T follicular helper cell (primary cell): ENCODE measurements around the gene KLHDC3.

Experiments used
- DNase-seq: peaks from one replicate; pipeline ENCODE4 v3.0.0-alpha.2; 2020; ENCODE audit warnings: low read depth
- total RNA-seq, 2 experiments: gene quantifications; one replicate each; lab custom pipeline; 2026; lab: John Stamatoyannopoulos, UW

KLHDC3 gene, protein sequence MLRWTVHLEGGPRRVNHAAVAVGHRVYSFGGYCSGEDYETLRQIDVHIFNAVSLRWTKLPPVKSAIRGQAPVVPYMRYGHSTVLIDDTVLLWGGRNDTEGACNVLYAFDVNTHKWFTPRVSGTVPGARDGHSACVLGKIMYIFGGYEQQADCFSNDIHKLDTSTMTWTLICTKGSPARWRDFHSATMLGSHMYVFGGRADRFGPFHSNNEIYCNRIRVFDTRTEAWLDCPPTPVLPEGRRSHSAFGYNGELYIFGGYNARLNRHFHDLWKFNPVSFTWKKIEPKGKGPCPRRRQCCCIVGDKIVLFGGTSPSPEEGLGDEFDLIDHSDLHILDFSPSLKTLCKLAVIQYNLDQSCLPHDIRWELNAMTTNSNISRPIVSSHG
- 54.9 to 86.3 reads per million in 2 experiments for total RNA-seq

- DNase-seq: peak; percentile 98
These were observed at the start of gene KLHDC3, which contains the start of gene MEA1 for GRCh38 chr6:43013843-43014433. Gene KLHDC3 (plus strand): TSS chr6:43014249. CDS start chr6:43017193, 2,944 bp downstream. Gene MEA1 (minus strand): TSS chr6:43013946. CDS start chr6:43013813, 133 bp downstream.

- no peak for DNase-seq
These were observed 47.5 kb upstream of the KLHDC3 start for GRCh38 chr6:42966571-42966970.

DNA sequence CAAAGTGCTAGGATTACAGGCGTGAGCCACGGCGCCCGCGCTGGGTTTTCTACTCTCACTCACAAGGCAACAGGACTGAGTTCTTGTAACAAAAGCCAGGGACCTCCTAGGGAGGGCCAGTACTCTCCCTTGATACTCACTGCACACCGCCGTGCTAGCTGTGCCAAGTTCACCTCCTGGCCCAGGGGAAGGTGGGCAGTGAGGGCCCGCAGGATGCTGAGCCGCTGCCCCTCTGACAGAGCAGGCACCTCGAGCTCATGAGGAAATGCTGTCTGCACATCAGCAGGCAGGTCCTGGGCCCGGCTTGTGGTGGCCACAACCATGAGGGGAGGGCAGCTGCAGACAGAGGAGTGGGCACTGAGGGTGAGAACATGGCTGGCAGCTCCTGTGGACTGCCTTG is 46.8 kb upstream of the KLHDC3 start:
- no peak for DNase-seq

DNA sequence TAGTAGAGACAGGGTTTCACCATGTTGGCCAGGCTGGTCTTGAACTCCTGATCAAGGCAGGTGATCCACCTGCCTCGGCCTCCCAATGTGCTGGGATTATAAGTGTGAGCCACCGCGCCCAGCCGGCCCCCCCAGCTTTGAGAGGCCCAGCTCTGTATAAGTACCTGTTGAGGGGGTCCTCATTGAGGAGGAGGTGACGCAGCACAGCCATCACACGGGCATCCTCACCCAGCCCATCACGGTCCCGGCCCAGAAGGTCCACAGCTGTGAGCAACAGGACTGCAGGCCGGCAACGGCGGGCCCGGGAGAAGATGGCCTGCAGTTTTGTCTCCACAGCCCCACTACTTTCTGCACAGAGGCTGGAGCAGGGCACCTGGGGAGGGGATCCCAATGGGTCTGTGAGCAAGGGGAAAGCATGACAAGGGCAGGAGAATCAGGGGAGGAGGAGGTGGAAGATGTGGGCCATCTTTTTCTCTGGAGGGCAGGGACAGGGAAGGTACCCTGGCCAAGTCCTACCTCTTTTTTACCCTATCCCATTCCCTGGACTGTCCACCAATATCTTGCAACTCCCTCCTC is 45.8 kb upstream of the KLHDC3 start:
- DNase-seq: no peak

DNA sequence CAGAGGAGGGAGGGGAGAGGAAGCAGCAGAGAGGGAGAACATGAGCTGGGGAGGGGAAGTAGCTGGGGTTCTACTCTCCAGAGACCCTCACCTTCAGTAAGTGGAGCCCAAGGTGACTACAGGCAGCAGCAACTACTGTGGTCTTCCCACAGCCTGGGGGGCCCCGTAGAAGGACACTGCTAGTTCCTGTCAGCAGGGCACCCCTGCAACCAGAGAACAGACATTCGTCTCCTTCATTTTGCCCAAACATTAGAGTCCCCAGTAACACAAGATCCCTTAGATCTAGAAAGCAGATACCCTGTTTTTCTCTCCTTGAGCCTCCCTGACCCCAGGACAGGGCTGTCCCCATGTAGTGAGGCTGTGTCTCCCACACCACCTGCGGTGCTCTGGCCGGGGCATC is 45.3 kb upstream of the KLHDC3 start:
- DNase-seq: no peak

DNA sequence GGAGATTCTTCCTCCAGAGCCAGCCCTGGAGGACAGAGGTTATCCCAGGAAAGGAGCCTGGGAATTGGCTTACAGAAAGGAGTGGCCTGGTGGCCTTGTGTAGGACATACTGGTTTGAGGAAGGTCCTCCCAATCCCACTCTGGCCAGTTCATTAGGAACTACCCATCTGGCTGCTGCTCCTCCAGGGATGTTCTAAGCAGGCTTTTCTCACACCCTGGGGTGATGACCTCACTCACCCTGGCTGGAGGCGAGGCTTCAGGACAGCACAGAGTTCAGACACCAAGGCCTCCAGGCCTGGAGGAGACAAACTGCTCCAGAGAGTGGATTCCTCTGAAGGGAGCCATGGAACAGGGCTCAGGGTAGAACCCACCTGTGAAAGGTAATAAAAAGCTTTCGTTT is 44.6 kb upstream of the KLHDC3 start:
- no peak for DNase-seq

DNA sequence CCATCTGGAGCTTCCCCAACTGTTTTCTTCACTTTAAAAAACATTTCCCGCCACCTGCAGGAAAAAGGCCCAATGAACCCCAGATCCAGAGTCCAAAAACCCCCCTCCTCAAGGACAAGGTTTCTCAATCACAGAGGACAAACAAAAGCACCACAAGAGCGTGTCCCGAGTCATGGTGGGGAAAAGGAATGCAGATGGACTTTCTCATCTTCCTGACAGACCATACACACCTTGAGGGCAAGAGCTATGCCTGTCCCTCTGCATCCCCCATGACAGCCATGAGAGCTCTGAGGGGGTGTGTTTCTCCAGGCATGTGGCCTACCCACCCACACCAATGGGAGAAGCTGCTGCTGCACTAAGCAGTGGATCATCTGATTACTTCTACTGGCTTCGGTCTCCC is 44.1 kb upstream of the KLHDC3 start:
- DNase-seq: no peak

DNA sequence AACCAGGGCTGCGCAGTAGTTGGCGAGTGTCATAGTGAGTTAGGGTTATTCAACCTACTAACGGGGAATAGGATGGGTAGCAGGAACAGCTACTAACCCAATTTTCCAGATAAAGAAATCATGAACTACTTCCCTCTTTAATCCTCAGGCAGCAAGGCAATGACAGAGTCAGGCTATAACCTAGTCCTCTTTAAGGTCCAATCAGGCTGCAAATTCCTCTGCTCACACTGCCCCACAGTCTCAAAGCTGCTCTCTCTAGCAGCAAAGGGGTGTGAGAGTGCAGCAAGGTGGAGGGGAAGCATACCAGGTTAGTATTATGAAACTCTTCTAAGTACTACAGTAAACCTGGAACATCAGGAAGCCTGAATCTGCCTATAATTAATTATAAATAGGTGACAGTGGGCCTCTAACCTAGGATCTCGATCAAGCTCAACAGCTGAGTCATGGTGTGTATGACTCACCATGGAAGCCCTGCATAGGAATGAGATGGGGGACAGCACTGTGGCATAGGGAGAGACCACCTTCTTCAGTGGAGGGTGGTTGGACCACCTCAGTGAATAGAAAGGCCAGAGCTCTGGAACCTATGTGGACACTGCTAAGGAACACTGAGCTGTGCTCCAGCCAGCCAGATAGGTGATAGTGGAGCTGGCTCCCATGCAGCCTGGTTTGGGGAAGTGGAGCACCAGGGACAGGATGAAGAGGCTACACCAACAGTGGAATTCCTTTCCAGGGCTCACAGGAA is 43.0 kb upstream of the KLHDC3 start:
- no peak for DNase-seq

GRCh38 chr6:42971746-42972327 is 42.2 kb upstream of the KLHDC3 start:
- no peak for DNase-seq

- no peak for DNase-seq
These were observed 40.1 kb upstream of the KLHDC3 start for GRCh38 chr6:42973926-42974325.

DNA sequence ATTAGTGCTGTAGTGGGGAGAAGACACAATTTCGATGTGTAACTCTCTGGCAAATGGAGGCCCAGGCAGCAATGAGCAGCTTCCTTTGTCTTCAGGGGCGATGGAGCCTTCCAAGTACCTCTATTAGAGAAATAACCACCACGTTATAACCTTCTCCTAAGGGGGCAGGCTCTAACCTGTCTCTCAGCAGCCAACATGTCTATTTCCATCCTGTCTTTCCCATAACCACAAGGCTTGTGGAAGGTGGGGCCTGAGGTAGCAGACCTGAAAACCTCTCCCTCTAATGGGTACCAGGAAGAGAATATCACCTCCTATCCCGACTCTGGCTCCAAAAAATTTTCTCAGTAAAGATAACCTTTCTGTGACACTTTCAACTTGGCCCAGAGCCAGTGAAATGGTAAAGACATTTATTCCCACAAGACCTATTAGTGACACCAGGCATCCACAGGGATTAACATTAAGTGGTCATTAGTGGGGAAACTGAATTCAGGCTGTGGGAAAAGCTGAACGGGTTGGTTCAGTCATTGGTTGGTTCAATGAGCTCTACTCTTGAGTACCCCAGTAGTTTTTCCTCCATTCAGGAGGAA is 39.0 kb upstream of the KLHDC3 start:
- DNase-seq: no peak

GRCh38 chr6:42978487-42978838 is 35.6 kb upstream of the KLHDC3 start:
- DNase-seq: no peak

DNA sequence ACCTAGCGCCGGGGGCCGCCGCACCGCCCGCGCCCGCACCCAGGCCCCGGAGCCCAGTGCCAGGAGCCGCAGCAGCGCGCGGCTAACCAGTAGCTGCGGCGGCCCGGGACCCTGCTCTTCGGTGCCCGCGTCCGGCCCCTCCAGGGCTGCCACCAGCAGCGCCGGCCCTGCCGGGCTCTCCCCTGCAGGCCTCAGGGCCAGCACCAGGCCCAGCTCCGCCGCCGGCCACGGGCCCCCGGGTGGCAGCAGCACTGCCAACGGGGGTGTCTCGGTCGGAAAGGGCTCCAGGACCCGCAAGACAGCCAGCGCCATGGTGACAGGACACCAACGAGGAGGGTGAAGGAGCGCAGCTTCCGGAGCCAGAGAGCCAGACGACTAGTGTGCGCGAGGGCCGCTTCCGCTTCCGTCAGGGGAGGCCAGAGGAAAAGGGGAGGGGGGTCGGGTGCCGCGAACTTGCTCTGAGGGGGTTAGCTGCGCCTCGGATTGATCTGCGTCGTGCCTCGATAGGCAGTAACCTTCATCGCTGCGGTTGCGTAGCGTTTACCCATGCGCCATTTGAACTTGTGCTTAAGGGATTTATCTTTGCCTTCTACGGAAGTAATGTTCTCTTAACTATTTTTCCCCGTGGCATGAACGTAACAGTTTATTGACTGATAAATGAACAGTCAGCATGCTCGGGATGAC is 35.1 kb upstream of the KLHDC3 start, which contains the start of gene PEX6:
PEX6 (minus strand) TSS at position 343 of the 684 bp plus-strand sequence; CDS start at position 312, 31 bp downstream.
- peak; percentile 92 for DNase-seq

DNA sequence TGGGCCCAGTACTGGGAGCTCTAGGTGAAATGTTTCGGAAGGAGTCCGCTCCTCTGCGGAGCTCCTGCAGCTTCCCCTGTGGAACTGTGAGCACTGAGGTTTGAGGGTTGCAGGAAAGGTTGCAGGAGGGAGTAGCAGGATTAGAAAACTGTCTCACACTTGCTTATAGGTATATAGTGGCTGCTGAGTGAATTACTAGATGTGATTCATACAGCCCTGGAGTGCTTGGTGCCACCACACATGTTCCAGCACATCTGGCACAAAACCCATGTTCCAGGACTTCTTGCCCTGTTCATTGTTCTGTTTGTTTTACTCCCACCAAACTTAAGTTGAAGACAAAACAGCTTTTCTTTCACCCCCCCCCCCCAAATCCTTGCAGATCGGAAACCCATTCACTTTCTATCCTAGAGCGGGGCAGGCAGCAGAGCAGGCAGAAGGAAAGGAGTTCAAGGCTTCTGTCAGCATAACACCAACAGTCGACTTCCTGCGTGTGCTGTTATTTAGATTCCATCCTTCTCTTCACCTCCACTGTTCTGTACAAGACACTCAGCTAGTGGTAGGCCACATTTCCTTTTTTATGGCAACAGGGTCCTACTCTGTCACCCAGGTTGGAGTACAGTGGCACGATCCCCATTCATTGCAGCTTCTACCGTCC is 34.4 kb upstream of the KLHDC3 start:
- no peak for DNase-seq

DNA sequence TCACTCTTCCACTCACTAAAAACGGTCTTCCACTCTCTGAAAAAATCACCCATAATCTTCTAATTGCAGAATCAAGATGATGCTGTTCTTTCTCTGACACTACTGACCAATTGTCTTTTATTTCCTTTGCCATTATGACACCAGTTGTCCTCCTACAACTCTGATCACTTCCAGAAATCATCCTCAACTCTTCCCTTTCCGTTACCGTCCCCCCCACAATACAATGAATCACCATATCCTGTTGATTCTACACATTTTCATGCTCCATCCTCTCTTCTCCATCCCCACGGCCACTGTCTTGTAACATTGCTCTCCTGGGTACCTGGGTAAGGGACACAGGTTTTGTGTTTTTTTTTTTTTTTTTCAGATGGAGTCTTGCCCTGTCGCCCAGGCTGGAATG is 32.2 kb upstream of the KLHDC3 start:
- DNase-seq: no peak

DNA sequence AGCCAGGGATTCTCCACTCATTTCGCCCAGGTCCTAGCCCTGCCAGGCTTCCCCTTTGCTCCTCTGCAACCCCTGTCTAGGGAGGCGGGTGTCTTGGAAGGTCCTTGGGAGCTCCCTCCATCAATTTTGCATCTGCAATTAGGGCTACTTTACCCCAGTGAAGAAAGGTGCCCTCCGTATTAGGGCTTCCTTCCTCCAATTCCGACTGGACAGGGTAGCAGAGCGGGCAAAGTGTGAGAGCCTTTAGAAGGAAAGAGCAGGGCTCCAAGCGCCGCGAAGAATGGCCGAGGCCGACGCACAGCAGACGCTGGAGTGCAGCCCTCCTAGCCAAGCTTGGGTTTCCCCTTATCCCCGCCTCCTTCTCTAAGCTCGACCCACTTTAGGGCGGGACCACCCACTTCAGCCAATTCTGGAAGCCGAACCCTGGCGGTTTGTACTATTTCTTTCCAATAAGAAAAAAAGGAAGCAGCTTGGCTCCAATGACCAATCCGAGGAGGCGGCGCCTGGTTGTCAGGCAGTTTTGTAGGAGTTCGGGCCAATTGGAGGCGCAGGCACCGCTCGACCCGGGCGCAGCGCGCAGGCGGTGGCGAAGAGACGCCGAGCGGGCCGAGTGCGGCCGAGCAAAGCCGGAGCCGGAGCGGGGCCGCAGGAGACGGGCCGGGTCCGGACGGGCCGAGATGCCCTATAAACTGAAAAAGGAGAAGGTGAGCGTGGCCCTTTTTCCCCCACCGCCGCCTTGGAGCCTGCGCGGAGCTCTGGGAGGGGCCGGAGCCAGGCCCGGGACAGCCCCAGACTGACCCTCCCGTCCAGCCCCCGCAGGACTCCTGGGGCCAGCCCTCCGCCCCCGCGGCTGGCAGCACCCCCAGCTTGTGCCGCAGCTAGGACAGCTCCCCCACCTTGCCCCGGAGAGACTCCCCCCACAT is 29.8 kb upstream of the KLHDC3 start, which contains the start of gene PPP2R5D:
PPP2R5D (plus strand) TSS at position 570 of the 923 bp plus-strand sequence; CDS start at position 678, 108 bp downstream.
- peak; percentile 96 for DNase-seq

DNA sequence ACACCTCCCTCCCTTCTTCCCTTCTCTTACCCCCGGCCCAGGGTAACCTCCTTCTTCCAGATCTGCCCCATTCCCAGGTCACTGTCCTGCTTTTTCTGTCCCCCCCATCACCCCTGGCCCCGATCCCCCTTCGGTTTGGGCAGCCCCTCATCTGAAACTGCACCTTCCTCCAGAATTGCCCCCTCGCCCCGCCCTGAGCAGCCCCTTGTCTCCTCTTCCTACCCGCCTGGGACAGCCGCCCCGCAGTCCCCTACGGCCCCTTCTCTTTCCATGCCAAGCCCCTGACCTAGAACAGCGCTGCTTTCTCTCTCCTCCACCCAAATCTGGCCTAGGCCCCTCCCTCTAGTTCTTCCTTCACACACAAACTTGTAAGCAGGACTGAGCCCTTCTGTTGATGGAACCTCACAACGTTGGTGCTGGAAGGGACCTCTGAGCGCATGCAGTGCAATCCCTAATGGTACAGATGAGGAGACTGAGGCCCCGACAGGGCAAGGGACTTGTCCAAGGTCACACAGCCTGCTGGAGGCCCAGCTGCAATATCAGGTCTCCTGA is 29.0 kb upstream of the KLHDC3 start:
- DNase-seq: no peak

- DNase-seq: no peak
These were observed 26.3 kb upstream of the KLHDC3 start for GRCh38 chr6:42987533-42988451.
